Measurements from ENCODE around the gene MRPL42.

The MRPL42 gene

GRCh38 chr12:93467351-93468007 is at the start of gene MRPL42:
Gene MRPL42, plus strand, starts transcription at chr12:93467514. Its CDS starts 1,772 bp downstream, at chr12:93469286.
- peaks cover 4% of the 10 kb centered on the region; the same call in 1 of the 2 replicates for H3K36me3 ChIP-seq (ENCODE audit: insufficient read depth, low read length)
- H2AFZ ChIP-seq (ENCODE audit: low read length, unreplicated experiment): peak within 1 kb of the TSS; percentile 58
- peak within 1 kb of the TSS; percentile 90 for H3K4me3 ChIP-seq (ENCODE audit: low read depth, low read length)
- H3K27ac ChIP-seq (ENCODE audit: low read depth, low read length): peak within 1 kb of the TSS; percentile 82
- H3K4me1 ChIP-seq (ENCODE audit: control insufficient read depth, insufficient read depth, low read length, unreplicated experiment): peaks cover 11% of the 10 kb centered on the region
- peaks cover 36% of the 10 kb centered on the region for H3K79me2 ChIP-seq (ENCODE audit: control insufficient read depth, insufficient read depth, low read length, unreplicated experiment)
- H3K27me3 ChIP-seq (ENCODE audit: insufficient read depth, low read length): no peaks in the 10 kb centered on the region

- Histone ChIP-seq H3K36me3 (ENCODE audit: insufficient read depth, low read length) (no peaks in the 10 kb centered on the region), H3K79me2 (ENCODE audit: control insufficient read depth, insufficient read depth, low read length, unreplicated experiment) (peaks cover 96% of the 10 kb centered on the region), H3K27me3 (ENCODE audit: insufficient read depth, low read length) (no peaks in the 10 kb centered on the region), H3K27ac (ENCODE audit: low read depth, low read length) (no peak overlapping the region), H2AFZ (ENCODE audit: low read length, unreplicated experiment) (no peak overlapping the region), H3K4me1 (ENCODE audit: control insufficient read depth, insufficient read depth, low read length, unreplicated experiment) (peaks cover 20% of the 10 kb centered on the region), H3K4me3 (ENCODE audit: low read depth, low read length) (no peak overlapping the region)
Observed at GRCh38 chr12:93417967-93418480, 49.3 kb upstream of the MRPL42 start.

DNA sequence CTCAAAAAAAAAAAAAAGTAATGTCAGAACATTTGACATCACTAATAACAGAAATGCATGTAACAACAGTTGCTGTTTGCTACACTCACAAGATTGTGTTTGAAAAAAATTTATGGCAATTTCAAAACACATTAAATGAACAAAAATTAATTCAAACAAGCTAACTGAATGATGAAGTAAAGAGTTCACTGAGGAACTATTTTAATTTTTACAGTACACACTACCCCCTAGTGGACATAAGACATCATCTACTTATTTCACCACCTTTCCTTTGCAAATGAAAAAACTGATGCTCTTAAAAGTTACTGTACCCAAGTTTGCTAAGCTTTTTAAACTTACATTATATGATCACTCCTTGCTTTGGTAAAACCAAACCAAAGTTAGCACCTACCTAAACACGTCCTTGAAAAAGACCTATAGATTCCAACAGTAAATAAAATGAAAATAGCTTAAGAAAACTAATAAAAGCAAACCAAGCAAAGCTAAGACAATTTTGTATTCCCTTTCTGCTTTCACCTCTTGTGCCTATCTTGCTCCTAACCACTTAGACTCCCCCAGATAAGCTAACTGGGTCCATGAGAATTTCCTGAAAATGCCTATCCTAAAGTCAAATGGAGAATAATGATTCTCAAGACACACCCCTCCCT is 47.8 kb upstream of the MRPL42 start:
- Histone ChIP-seq H3K27me3 (ENCODE audit: insufficient read depth, low read length) (no peaks in the 10 kb centered on the region), H3K27ac (ENCODE audit: low read depth, low read length) (no peak overlapping the region), H3K36me3 (ENCODE audit: insufficient read depth, low read length) (no peaks in the 10 kb centered on the region), H2AFZ (ENCODE audit: low read length, unreplicated experiment) (no peak overlapping the region), H3K4me3 (ENCODE audit: low read depth, low read length) (no peak overlapping the region), H3K79me2 (ENCODE audit: control insufficient read depth, insufficient read depth, low read length, unreplicated experiment) (peaks cover 97% of the 10 kb centered on the region), H3K4me1 (ENCODE audit: control insufficient read depth, insufficient read depth, low read length, unreplicated experiment) (peaks cover 21% of the 10 kb centered on the region)

DNA sequence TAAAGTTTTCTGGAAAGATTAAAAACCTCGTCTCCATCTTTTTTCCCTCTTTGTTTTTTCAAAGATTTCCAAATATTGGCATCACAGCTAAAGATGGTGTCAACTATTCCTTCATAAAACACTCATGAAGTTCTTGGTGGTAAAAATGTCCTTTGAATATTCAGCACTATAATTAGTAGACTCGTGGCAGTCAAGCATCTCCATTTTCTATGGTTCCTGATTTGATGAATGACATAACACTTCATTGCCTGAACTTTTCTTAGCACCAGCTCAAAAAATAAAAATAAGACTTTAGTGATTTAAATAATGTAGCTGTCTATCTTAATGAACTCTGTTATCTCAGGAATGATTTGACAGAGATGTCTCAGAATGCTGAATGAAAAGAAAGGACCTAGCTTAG is 45.3 kb upstream of the MRPL42 start:
- Histone ChIP-seq H3K27ac (ENCODE audit: low read depth, low read length) (no peak overlapping the region), H3K27me3 (ENCODE audit: insufficient read depth, low read length) (no peaks in the 10 kb centered on the region), H3K79me2 (ENCODE audit: control insufficient read depth, insufficient read depth, low read length, unreplicated experiment) (peaks cover 97% of the 10 kb centered on the region), H3K4me1 (ENCODE audit: control insufficient read depth, insufficient read depth, low read length, unreplicated experiment) (peaks cover 34% of the 10 kb centered on the region), H3K36me3 (ENCODE audit: insufficient read depth, low read length) (no peaks in the 10 kb centered on the region), H2AFZ (ENCODE audit: low read length, unreplicated experiment) (no peak overlapping the region), H3K4me3 (ENCODE audit: low read depth, low read length) (no peak overlapping the region)

GRCh38 chr12:93425736-93426411 is 41.4 kb upstream of the MRPL42 start:
- Histone ChIP-seq H3K27me3 (ENCODE audit: insufficient read depth, low read length) (no peaks in the 10 kb centered on the region), H3K27ac (ENCODE audit: low read depth, low read length) (no peak overlapping the region), H2AFZ (ENCODE audit: low read length, unreplicated experiment) (no peak overlapping the region), H3K79me2 (ENCODE audit: control insufficient read depth, insufficient read depth, low read length, unreplicated experiment) (peaks cover 96% of the 10 kb centered on the region), H3K4me1 (ENCODE audit: control insufficient read depth, insufficient read depth, low read length, unreplicated experiment) (peaks cover 41% of the 10 kb centered on the region), H3K4me3 (ENCODE audit: low read depth, low read length) (no peak overlapping the region), H3K36me3 (ENCODE audit: insufficient read depth, low read length) (no peaks in the 10 kb centered on the region)

DNA sequence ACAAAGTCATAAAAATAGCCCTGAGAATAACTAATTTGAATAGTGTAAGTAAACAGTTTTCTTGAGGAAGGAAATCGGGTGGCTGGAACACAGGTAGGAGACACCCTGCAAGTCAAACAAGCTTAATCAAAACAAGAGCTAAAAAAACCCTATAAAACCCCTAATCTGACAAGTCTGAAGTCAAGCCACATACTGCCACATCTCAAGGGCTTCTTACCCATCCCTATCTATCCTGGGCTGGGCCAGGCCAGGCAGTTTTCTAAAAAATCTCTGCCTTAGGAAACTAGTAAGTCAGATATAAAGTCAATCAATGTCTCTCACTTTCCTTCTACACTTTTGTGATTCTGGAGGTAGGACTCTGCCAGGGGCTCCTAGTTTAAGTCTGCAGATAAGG is 40.9 kb upstream of the MRPL42 start:
- no peak overlapping the region for H3K4me3 ChIP-seq (ENCODE audit: low read depth, low read length)
- no peak overlapping the region for H2AFZ ChIP-seq (ENCODE audit: low read length, unreplicated experiment)
- H3K79me2 ChIP-seq (ENCODE audit: control insufficient read depth, insufficient read depth, low read length, unreplicated experiment): peaks cover 98% of the 10 kb centered on the region
- peaks cover 41% of the 10 kb centered on the region for H3K4me1 ChIP-seq (ENCODE audit: control insufficient read depth, insufficient read depth, low read length, unreplicated experiment)
- H3K36me3 ChIP-seq (ENCODE audit: insufficient read depth, low read length): no peaks in the 10 kb centered on the region
- no peak overlapping the region for H3K27ac ChIP-seq (ENCODE audit: low read depth, low read length)
- H3K27me3 ChIP-seq (ENCODE audit: insufficient read depth, low read length): no peaks in the 10 kb centered on the region

- Histone ChIP-seq H3K36me3 (ENCODE audit: insufficient read depth, low read length) (no peaks in the 10 kb centered on the region), H3K79me2 (ENCODE audit: control insufficient read depth, insufficient read depth, low read length, unreplicated experiment) (peaks cover 97% of the 10 kb centered on the region), H3K27ac (ENCODE audit: low read depth, low read length) (0 out of 2 replicates have a peak overlapping the region, but pooled peaks have one; percentile 0), H3K4me3 (ENCODE audit: low read depth, low read length) (no peak overlapping the region), H2AFZ (ENCODE audit: low read length, unreplicated experiment) (no peak overlapping the region), H3K4me1 (ENCODE audit: control insufficient read depth, insufficient read depth, low read length, unreplicated experiment) (peaks cover 41% of the 10 kb centered on the region), H3K27me3 (ENCODE audit: insufficient read depth, low read length) (no peaks in the 10 kb centered on the region)
Observed at GRCh38 chr12:93427779-93428564, 39.3 kb upstream of the MRPL42 start.

DNA sequence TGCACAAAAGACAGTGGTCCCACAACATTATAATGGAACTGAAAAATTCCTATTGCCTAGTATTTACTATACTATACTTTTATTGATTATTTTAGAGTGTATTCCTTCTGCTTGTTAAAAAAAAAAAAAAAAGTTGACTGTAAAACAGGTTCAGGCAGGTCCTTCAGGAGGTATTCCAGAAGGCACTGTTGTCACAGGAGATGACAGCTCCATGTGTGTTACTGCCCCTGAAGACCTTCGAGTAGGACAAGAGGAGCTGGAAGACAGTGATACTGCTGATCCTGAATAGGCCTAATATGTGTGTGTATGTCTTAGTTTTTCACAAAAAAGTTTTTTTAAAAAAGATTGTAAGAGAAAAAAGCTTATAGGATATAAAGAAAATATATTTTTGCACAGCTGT is 37.9 kb upstream of the MRPL42 start:
- no peaks in the 10 kb centered on the region for H3K36me3 ChIP-seq (ENCODE audit: insufficient read depth, low read length)
- H3K27ac ChIP-seq (ENCODE audit: low read depth, low read length): no peak overlapping the region
- peaks cover 41% of the 10 kb centered on the region for H3K4me1 ChIP-seq (ENCODE audit: control insufficient read depth, insufficient read depth, low read length, unreplicated experiment)
- no peaks in the 10 kb centered on the region for H3K27me3 ChIP-seq (ENCODE audit: insufficient read depth, low read length)
- no peak overlapping the region for H3K4me3 ChIP-seq (ENCODE audit: low read depth, low read length)
- H2AFZ ChIP-seq (ENCODE audit: low read length, unreplicated experiment): no peak overlapping the region
- H3K79me2 ChIP-seq (ENCODE audit: control insufficient read depth, insufficient read depth, low read length, unreplicated experiment): peaks cover 97% of the 10 kb centered on the region

GRCh38 chr12:93429852-93430251 is 37.5 kb upstream of the MRPL42 start:
- H3K4me3 ChIP-seq (ENCODE audit: low read depth, low read length): no peak overlapping the region
- H3K79me2 ChIP-seq (ENCODE audit: control insufficient read depth, insufficient read depth, low read length, unreplicated experiment): peaks cover 97% of the 10 kb centered on the region
- no peak overlapping the region for H2AFZ ChIP-seq (ENCODE audit: low read length, unreplicated experiment)
- H3K27ac ChIP-seq (ENCODE audit: low read depth, low read length): no peak overlapping the region
- peaks cover 38% of the 10 kb centered on the region for H3K4me1 ChIP-seq (ENCODE audit: control insufficient read depth, insufficient read depth, low read length, unreplicated experiment)
- H3K36me3 ChIP-seq (ENCODE audit: insufficient read depth, low read length): no peaks in the 10 kb centered on the region
- H3K27me3 ChIP-seq (ENCODE audit: insufficient read depth, low read length): no peaks in the 10 kb centered on the region

- H3K79me2 ChIP-seq (ENCODE audit: control insufficient read depth, insufficient read depth, low read length, unreplicated experiment): peaks cover 97% of the 10 kb centered on the region
Observed at GRCh38 chr12:93430280-93430679, 37.0 kb upstream of the MRPL42 start.

More at GRCh38 chr12:93430280-93430679, 37.0 kb upstream of the MRPL42 start:
- H3K27ac ChIP-seq (ENCODE audit: low read depth, low read length): no peak overlapping the region
- H3K36me3 ChIP-seq (ENCODE audit: insufficient read depth, low read length): no peaks in the 10 kb centered on the region
- H3K27me3 ChIP-seq (ENCODE audit: insufficient read depth, low read length): no peaks in the 10 kb centered on the region
- H2AFZ ChIP-seq (ENCODE audit: low read length, unreplicated experiment): no peak overlapping the region
- H3K4me3 ChIP-seq (ENCODE audit: low read depth, low read length): no peak overlapping the region
- peaks cover 36% of the 10 kb centered on the region for H3K4me1 ChIP-seq (ENCODE audit: control insufficient read depth, insufficient read depth, low read length, unreplicated experiment)
